Loucy (cell line): ENCODE results near the gene TMEM134.

Experiments
- H2AFZ ChIP-seq: fragments of 200-600 bp; sonication (generic); 2 replicates; pipeline ENCODE4 v1.6.0; 2016; ENCODE audit warnings: antibody characterized with exemption, mild to moderate bottlenecking, low read length, moderate library complexity
- H3F3A ChIP-seq: fragments of 200-600 bp; 2 replicates; pipeline ENCODE4 v1.6.0; 2016; ENCODE audit warnings: antibody characterized with exemption, low read depth, mild to moderate bottlenecking
- H3K27me3 ChIP-seq: fragments of 200-600 bp; sonication (generic); 2 replicates; pipeline ENCODE4 v1.6.1; 2014; ENCODE audit warnings: low read length, mild to moderate bottlenecking; ENCODE audit not compliant: insufficient read depth, poor library complexity, severe bottlenecking
- H3K36me3 ChIP-seq: fragments of 200-600 bp; sonication (generic); 2 replicates; pipeline ENCODE4 v1.6.1; 2016; ENCODE audit warnings: low read length; ENCODE audit not compliant: insufficient read depth
- H3K4me1 ChIP-seq: fragments of 200-600 bp; sonication (generic); 2 replicates; pipeline ENCODE4 v1.5.1; 2014; ENCODE audit warnings: low read length, mild to moderate bottlenecking; ENCODE audit not compliant: insufficient read depth, poor library complexity, severe bottlenecking
- H3K4me2 ChIP-seq: fragments of 200-600 bp; sonication (generic); 2 replicates; pipeline ENCODE4 v1.6.0; 2014; ENCODE audit warnings: antibody characterized with exemption, low read length, low read depth, mild to moderate bottlenecking; ENCODE audit not compliant: poor library complexity, severe bottlenecking
- H3K4me3 ChIP-seq: fragments of 200-600 bp; sonication (generic); 2 replicates; pipeline ENCODE4 v1.5.1; 2014; ENCODE audit warnings: low read length, mild to moderate bottlenecking, mixed read lengths; ENCODE audit not compliant: poor library complexity, severe bottlenecking
- H3K79me2 ChIP-seq: fragments of 200-600 bp; sonication (generic); 2 replicates; pipeline ENCODE4 v1.6.1; 2014; ENCODE audit warnings: low read length; ENCODE audit not compliant: insufficient read depth
- H3K9ac ChIP-seq: fragments of 200-600 bp; sonication (generic); 2 replicates; pipeline ENCODE4 v1.6.0; 2014; ENCODE audit warnings: mild to moderate bottlenecking, low read depth, low read length, moderate library complexity; ENCODE audit not compliant: poor library complexity, severe bottlenecking
- H3K9me2 ChIP-seq: fragments of 200-600 bp; sonication (generic); replicated peaks from 2 replicates; pipeline ENCODE4 v1.6.1; 2016; ENCODE audit warnings: low read depth, low read length, mixed read lengths
- H3K9me3 ChIP-seq: fragments of 200-600 bp; sonication (generic); 2 replicates; pipeline ENCODE4 v1.6.1; 2014; ENCODE audit warnings: mild to moderate bottlenecking, antibody characterized with exemption, low read length, low read depth; ENCODE audit not compliant: insufficient read depth
- H4K20me1 ChIP-seq: fragments of 200-600 bp; sonication (generic); 2 replicates; pipeline ENCODE4 v1.6.0; 2014; ENCODE audit warnings: antibody characterized with exemption, low read length, mild to moderate bottlenecking; ENCODE audit not compliant: insufficient read depth, poor library complexity, severe bottlenecking
- CTCF ChIP-seq: fragments of 200-600 bp; sonication (generic); conservative IDR thresholded peaks from 2 replicates; pipeline ENCODE4 v1.5.1; 2014; ENCODE audit warnings: mild to moderate bottlenecking, antibody characterized with exemption, low read length
- EZH2phosphoT487 ChIP-seq: fragments of 200-600 bp; IDR thresholded peaks from 2 replicates; pipeline ENCODE4 v1.6.1; 2018; ENCODE audit warnings: antibody characterized with exemption, mild to moderate bottlenecking, moderate library complexity, borderline replicate concordance

The TMEM134 gene

GRCh38 chr11:67450796-67451657 lies 18.0 kb downstream of the TMEM134 start:
- Histone ChIP-seq H4K20me1 (no peaks in the 10 kb centered on the region), H3K79me2 (no peaks in the 10 kb centered on the region), H3K36me3 (no peaks in the 10 kb centered on the region), H3K4me1 (no peaks in the 10 kb centered on the region), H2AFZ (no peak overlapping the region), H3K4me2 (no peak overlapping the region), H3F3A (no peaks in the 10 kb centered on the region), H3K9me3 (no peaks in the 10 kb centered on the region), H3K27me3 (no peaks in the 10 kb centered on the region), H3K9me2 (no peaks in the 10 kb centered on the region), H3K4me3 (no peak overlapping the region), H3K9ac (no peak overlapping the region)
- TF ChIP-seq EZH2phosphoT487 (no peak), CTCF (no peak)

- Histone ChIP-seq H3K36me3 (no peaks in the 10 kb centered on the region), H3F3A (no peaks in the 10 kb centered on the region), H4K20me1 (no peaks in the 10 kb centered on the region), H3K79me2 (no peaks in the 10 kb centered on the region), H3K4me3 (no peak overlapping the region), H3K9me3 (no peaks in the 10 kb centered on the region), H3K9ac (no peak overlapping the region), H3K27me3 (no peaks in the 10 kb centered on the region), H3K4me2 (no peak overlapping the region), H3K9me2 (no peaks in the 10 kb centered on the region), H3K4me1 (no peaks in the 10 kb centered on the region), H2AFZ (no peak overlapping the region)
- TF ChIP-seq EZH2phosphoT487: no peak
- TF ChIP-seq CTCF: no peak
Measured at GRCh38 chr11:67449116-67449844, 19.8 kb downstream of the TMEM134 start.

- no peak overlapping the region for H3K4me3 ChIP-seq
- no peak for TF ChIP-seq EZH2phosphoT487
- TF ChIP-seq CTCF: no peak
- H3F3A ChIP-seq: no peaks in the 10 kb centered on the region
- H3K36me3 ChIP-seq: no peaks in the 10 kb centered on the region
- H3K4me1 ChIP-seq: no peaks in the 10 kb centered on the region
- no peaks in the 10 kb centered on the region for H4K20me1 ChIP-seq
- H3K27me3 ChIP-seq: no peaks in the 10 kb centered on the region
- no peaks in the 10 kb centered on the region for H3K9me2 ChIP-seq
- no peak overlapping the region for H3K9ac ChIP-seq
- H3K9me3 ChIP-seq: no peaks in the 10 kb centered on the region
- no peaks in the 10 kb centered on the region for H3K79me2 ChIP-seq
- no peak overlapping the region for H2AFZ ChIP-seq
- H3K4me2 ChIP-seq: no peak overlapping the region
Measured at GRCh38 chr11:67448220-67448609, 20.8 kb downstream of the TMEM134 start.
